Measurements from ENCODE around the gene FBLL1.
"Not testable (repeated sequence)": the region's sequence is repeated elsewhere in the genome, so short reads cannot be mapped to it uniquely, and the experiment has no call there.

FBLL1 gene

GRCh38 chr5:168528521-168529373, at the start of gene FBLL1:
FBLL1 (plus strand) TSS chr5:168529305; CDS start chr5:168529505, 200 bp downstream.
- peak; percentile 25 for DNase-seq

GRCh38 chr5:168480601-168481000, 48.5 kb upstream of the FBLL1 start:
- no peak for DNase-seq

GRCh38 chr5:168481330-168481788, 47.7 kb upstream of the FBLL1 start:
- DNase-seq: no peak

- no peak for DNase-seq
These were observed 46.7 kb upstream of the FBLL1 start for GRCh38 chr5:168482361-168482760.

GRCh38 chr5:168486136-168486879, 42.8 kb upstream of the FBLL1 start, which contains the start of gene RARS1:
RARS1 (plus strand) TSS chr5:168486471; CDS start chr5:168486499, 28 bp downstream.
- peak; percentile 76 for DNase-seq

- DNase-seq: no peak
These were observed 40.0 kb upstream of the FBLL1 start for GRCh38 chr5:168489059-168489458.

GRCh38 chr5:168494057-168494555, 35.0 kb upstream of the FBLL1 start:
- no peak for DNase-seq

GRCh38 chr5:168502563-168503237, 26.4 kb upstream of the FBLL1 start:
- DNase-seq: no peak

GRCh38 chr5:168513861-168514428, 15.2 kb upstream of the FBLL1 start:
- no peak for DNase-seq

GRCh38 chr5:168525856-168526255, 3.2 kb upstream of the FBLL1 start:
- no peak for DNase-seq

GRCh38 chr5:168527756-168528295, 1.3 kb upstream of the FBLL1 start:
- no peak for DNase-seq

- DNase-seq: no peak
These were observed 499 bp downstream of the FBLL1 start for GRCh38 chr5:168529374-168530234.

- no peak for DNase-seq
These were observed 1.6 kb downstream of the FBLL1 start for GRCh38 chr5:168530621-168531150.

GRCh38 chr5:168531191-168531590, 2.1 kb downstream of the FBLL1 start:
- no peak for DNase-seq

GRCh38 chr5:168531987-168532864, 3.1 kb downstream of the FBLL1 start:
- peak; percentile 64 for DNase-seq

- DNase-seq: not testable (repeated sequence)
These were observed 5.2 kb downstream of the FBLL1 start for GRCh38 chr5:168534351-168534750.

- DNase-seq: no peak
These were observed 8.1 kb downstream of the FBLL1 start for GRCh38 chr5:168537176-168537575.

- DNase-seq: no peak
These were observed 20.4 kb downstream of the FBLL1 start for GRCh38 chr5:168549554-168549953.

GRCh38 chr5:168550656-168551055, 21.6 kb downstream of the FBLL1 start:
- no peak for DNase-seq

- DNase-seq: no peak
These were observed 23.0 kb downstream of the FBLL1 start for GRCh38 chr5:168552146-168552545.

All from NCI-H2171 treated with DMSO at 0.1 percent for 48 hours (cell line).